Stimulated activated CD4-positive, alpha-beta T cell treated with anti-CD3 and anti-CD28 coated beads, TNF-alpha, amount 100 ng/mL, for 4 hours (primary cell): Measurements from ENCODE around the gene HNRNPAB.
"Not testable (repeated sequence)": the region's sequence is repeated elsewhere in the genome, so short reads cannot be mapped to it uniquely, and the experiment has no call there.

Experiments
- DNase-seq, 3 experiments: peaks; one replicate each; pipeline ENCODE4 v3.0.0-alpha.2; 2020; ENCODE audit warnings: low read depth in 3 of 3

HNRNPAB gene

GRCh38 chr5:178196986-178197385 is 7.3 kb upstream of the HNRNPAB start:
- no peak for DNase-seq

GRCh38 chr5:178198151-178198550 is 6.2 kb upstream of the HNRNPAB start:
- not testable (repeated sequence) for DNase-seq

- no peak for DNase-seq
Measured at GRCh38 chr5:178198706-178199105, 5.6 kb upstream of the HNRNPAB start.

- DNase-seq, result no peak
Measured at GRCh38 chr5:178199581-178200434, 4.5 kb upstream of the HNRNPAB start.

- DNase-seq, result no peak
Measured at GRCh38 chr5:178201221-178201926, 3.0 kb upstream of the HNRNPAB start.

GRCh38 chr5:178201927-178202235 is 2.5 kb upstream of the HNRNPAB start:
- no peak for DNase-seq

- no peak for DNase-seq
Measured at GRCh38 chr5:178202541-178202940, 1.8 kb upstream of the HNRNPAB start.

GRCh38 chr5:178203670-178204181 is 607 bp upstream of the HNRNPAB start:
- DNase-seq, result peak in 2 of 3 experiments; percentile 18 to 28

- peak; percentile 51 to 62 (median 53) for DNase-seq
Measured at GRCh38 chr5:178204935-178205748, 809 bp downstream of the HNRNPAB start.

- DNase-seq, result no peak
Measured at GRCh38 chr5:178205749-178206047, 1.4 kb downstream of the HNRNPAB start.

- DNase-seq, result no peak
Measured at GRCh38 chr5:178206166-178207101, 2.1 kb downstream of the HNRNPAB start.

GRCh38 chr5:178207183-178207916 is 3.0 kb downstream of the HNRNPAB start:
- DNase-seq, result no peak

GRCh38 chr5:178207917-178208280 is 3.6 kb downstream of the HNRNPAB start:
- DNase-seq, result no peak

- no peak for DNase-seq
Measured at GRCh38 chr5:178208540-178209227, 4.4 kb downstream of the HNRNPAB start.

GRCh38 chr5:178209334-178210072 is 5.2 kb downstream of the HNRNPAB start:
- no peak for DNase-seq

- no peak for DNase-seq
Measured at GRCh38 chr5:178210073-178210535, 5.8 kb downstream of the HNRNPAB start.

- no peak for DNase-seq
Measured at GRCh38 chr5:178210686-178211085, 6.4 kb downstream of the HNRNPAB start.

- DNase-seq, result no peak
Measured at GRCh38 chr5:178211095-178212048, 7.0 kb downstream of the HNRNPAB start.
